HG02571 (cell line): ENCODE results near the gene ENDOU.
A peak's percentile ranks its signal among the peaks of the same experiment; 100 is the strongest.

Experiments used
- ATAC-seq: cut with Tn5 transposase; IDR thresholded peaks from one replicate; pipeline ENCODE4 v1.9.1; 2021; ENCODE audit warnings: mild to moderate bottlenecking, moderate library complexity; ENCODE audit not compliant: unreplicated experiment

Gene ENDOU

DNA sequence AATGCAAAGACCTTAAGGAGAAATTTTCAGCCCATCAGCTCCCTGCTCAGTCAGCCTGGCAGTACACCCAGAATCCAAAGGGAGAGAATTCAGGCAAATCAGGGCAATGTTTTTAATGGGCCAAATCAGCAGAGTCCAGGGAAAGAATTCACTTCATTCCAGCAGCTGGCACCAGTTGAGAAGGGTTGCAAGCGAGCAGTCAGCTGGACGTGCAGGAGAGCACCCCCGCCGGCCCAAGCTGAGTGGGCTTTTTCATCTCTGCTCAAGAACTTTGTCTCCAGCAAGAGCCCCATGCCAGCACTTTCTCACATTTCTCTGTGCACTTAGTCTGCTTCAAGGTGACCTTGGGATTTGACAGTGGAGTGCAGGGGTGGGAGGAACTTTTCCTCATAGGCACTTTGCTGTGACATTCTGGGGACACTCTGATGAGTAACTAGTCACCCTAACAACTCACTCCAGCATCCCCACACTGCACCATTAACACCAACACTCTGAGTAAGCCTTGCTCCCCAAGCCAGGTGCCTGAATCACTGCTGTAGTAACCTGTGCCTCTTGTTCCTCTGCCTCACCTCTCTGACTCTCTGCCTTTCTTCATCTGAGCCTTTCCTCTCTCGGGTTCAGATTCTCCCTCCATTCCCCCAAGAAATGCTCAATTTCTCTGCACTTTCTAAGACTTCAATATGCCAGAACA lies 2.2 kb downstream of the ENDOU start:
- no peak for ATAC-seq

DNA sequence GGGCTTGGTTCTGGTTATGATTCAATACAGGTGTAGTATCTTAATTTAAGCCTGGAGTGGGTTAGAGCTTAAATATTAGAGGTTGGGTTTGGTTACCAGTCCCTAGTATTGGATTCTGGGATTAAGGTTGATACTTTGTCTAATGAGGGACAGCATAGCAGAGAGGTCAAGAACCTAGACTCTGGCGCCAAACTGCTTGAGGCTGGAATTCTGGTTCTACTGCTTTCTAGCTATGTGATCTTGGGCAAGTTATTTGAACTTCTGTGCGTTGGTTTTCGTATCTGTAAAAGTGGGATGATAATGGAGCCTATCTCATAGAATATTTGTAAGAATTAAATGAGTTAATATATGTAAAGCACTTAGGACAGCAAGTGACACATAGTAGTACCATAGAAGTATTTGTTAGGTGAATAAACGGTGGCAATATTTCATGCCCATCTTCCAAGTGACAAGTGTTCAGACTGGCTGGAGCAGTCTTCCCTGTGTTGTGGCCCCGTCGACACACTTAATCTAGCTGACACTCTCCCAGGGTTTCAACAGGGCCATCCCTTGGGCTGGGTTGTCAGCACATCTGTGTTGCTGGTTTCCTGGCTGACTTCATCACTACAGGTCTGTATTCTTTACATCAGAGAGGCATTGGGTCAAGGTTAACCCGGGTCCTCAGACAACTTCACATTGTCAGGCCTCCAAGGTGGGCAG lies 3.0 kb downstream of the ENDOU start:
- no peak for ATAC-seq

DNA sequence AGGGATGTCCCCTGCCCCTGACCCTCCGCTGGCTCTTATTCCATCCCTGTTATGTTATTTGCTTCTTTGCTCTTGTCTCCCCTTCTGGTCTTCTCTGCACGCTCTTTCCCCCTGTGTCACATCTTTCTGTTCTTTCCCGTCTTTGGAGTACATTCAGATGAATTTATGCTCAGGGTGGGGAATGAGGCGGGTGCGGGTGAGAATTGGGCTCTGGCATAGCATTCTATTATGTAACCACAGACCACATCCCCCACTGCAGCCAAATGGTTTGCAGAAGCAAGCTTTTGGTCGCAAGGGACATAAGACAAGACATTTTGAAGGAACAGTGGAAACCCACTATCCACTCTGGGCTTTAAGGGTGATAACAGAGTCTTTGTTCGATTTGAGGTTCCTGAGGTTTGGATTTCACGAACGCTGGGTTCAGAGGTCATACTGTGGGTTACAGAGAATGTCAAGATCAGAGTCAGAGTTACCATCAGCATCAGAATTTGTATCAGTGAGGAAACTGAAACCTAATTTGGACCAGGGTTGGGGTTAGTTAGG lies 3.8 kb downstream of the ENDOU start:
- ATAC-seq, result no peak

DNA sequence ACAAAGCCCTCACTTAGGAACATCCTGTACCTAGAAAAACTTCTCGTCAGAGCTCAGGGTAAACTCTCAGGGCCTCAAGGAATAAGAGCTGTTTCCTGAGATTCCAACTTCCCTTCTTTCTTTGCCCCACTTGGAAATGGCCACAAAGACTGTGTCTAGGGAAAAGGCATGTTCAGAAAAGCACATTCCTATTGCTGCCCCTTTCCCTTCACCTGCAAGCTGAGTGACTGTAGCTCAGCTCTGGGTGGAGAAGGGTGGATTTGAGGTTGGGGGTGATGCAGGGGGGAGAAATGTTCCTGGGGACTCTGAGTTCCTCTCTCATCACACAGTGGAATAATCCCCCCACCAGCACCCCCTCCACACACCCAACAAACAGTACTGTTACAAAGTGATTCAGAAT lies 6.8 kb downstream of the ENDOU start:
- no peak for ATAC-seq

DNA sequence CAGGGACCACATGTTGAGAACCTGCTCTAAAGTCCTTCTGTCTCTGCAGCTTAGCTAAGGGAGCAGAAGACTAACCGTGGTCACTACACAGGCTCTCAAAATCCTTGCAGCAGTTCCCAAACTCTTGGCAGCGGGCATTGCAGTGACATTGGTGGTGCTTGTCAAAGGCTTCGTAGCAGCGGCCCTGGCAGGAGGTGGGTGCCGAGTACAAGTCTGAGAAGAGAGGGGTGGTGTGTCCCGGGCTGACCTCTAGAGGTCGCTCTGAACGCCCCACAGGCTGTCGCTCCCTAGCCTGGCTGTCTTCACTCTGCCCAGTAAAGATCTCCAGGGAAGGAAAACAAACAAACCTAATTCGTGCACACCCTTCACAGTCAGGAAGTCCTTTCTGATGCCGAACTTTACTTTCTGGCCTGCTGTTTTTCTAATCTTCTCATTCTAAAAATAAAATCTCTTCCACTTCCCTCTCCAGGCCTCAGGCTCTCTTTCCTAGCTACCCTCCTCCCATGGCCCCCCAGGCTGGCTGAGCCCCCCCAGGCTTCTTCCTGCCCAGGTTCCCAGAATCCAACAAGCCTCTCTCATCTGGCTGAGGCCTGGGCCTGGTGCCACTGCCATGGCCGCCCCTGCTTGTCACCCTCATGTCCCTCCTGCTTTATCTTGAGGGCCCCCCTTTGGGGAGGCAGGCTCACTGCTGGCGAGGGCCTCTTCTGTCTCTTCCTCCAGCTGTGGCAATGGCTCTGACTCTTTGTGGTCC lies 7.7 kb downstream of the ENDOU start:
- no peak for ATAC-seq

DNA sequence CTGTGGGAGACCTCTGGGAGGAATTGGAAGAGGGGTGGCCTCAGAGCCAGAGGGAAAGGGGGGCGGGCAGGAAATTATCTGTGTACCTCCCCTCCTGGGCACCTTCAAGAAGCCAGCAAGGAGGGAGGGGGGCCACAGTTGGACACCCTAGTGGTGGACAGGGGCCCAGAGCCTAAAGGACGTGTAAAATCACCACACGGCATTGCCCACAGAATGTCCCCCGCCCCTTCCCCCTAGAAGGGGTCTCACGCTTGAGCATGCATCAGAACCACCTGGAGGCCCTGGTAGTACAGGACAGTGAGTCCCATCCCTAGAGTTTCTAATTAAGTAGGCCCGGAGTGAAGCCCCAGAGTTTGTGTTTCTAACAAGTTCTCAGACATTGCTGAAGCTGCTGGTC lies 8.2 kb downstream of the ENDOU start:
- ATAC-seq, result no peak

DNA sequence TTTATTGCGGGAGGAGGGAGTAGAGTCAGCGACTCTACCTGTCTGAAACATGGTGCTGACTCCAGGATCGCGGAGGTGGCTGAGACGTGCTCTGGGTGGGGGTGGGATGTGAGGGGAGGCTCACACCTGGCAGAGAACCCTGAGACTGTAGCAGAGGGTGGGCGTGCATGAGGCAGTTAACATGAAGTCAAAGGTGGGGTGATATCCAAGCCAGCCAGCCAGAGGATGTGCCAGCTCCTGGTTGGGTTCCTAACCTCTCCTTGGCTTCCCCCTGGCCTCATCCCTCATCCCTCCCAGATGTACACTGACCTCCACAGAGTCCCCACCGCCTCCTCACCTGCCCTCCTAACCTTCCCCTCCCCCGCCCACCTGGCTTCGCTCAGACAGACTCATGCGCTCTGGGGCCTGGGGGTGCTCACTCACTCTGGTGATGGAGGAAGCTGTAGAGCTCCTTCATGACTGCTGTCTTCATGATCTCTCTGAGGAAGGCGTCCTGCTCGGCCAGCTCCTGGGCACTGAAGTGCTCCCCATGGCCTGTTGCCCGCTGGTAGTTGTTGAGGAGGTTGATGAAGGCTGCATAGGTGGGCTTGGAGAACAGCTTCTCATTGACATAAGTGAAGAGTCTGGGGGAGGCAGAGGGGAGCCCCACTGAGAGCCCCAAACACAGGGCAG lies 9.3 kb downstream of the ENDOU start:
- no peak for ATAC-seq

DNA sequence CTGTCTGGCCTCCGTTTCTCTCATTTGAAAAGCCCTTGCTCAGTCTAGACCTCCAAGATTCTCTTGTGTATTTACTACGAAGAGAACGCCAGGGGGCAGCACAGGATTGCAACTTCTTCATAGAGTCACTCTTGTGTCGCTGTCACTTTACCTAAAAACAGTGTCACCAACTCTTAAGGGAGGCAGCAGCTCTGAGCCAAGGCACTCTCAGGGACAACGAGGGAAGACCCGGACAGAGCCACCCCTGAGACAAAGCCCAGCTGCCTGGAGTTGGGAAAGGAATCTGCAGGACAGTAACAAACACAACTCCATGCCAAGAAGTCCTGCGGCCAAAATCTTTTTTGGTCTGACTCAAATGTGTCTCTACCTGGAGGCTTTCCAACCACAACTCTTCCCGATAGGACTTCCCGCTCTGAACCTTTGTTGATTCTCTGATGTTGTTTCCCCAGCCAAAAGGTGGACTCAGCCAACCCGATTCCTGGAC lies 9.9 kb downstream of the ENDOU start:
- peak; percentile 71 for ATAC-seq

DNA sequence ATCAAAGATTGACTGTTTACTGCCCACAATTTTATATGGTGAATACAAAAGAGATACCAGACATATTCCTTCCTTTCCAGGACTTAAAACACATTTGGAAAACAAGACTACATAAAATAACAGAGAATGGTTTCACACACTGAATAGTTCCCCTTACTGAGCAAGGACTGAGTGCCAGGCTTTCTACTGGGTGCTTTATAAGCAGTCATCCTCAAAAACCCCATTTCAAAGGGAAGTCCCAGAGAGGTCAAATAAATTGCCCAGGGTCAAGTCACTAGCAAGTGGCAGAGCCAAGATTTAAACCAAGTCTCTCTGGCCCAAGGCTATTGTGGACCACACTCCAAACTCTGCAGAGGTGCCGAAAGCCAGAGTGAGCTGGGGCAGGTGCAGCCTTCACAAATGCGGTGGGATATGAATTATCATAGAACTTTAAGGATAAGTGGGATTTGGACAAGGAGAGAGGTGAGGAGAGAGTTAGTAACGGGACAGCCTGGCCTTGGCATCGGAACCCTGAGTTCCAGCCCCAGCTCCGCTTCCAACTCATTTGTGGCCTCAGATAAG lies 10.4 kb downstream of the ENDOU start:
- ATAC-seq, result no peak

DNA sequence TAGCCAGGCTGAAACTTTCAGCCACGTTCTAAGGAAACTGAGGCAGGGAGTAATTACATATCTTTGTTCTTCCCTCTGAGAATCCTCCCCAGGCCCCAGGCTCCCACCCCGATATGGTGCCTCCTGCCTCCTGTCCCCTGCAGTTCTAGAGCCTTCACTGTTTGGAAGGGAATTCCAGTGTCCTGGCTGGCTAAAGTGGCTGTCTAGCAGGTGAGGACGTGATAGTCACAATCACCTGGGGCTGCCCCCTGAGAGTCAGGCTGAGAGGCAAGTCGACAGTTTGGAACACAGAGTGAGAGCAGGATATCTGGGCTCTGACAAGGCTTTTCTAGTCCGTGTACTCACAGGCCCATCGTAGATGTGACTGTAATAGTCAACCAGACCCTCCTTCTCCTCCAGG lies 13.1 kb downstream of the ENDOU start:
- no peak for ATAC-seq

DNA sequence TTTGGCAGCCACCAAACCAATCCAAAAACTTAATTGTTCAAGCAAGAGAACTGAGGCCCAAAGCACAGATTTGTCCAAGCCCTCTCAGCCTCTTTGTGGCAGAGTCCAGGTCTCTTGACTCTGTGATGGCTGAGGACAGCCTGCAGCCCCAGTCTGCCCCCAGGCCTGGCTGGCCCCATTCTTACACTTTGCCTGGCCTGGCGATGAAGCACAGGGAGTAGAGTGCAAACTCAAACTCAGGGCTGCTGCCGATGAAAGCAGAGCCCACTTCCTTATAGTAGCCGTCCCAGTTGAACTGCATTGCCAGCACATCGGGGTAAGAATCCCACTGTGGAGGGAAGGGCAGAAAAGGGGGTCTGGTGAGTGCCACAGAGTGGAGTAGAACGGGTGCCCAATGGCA lies 13.8 kb downstream of the ENDOU start:
- no peak for ATAC-seq

DNA sequence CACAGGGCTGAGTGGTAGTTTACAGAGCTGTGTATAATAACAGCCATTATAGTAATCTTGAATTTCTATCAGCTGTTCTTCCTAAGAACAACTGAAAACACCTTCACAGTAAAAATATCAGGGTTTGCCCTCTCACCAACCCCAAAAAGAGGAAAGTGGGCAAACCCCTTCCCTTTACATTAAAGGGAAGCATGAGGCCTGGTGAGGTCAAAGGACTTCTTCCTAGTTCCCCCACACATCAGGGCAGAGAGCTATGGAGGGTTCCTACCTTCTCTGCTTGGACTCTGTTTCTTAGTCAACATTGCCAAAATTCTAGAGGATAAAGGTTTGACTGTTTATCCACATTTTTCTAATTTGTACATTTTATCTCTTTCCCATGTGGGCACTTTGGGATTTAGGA lies 15.0 kb downstream of the ENDOU start:
- no peak for ATAC-seq

DNA sequence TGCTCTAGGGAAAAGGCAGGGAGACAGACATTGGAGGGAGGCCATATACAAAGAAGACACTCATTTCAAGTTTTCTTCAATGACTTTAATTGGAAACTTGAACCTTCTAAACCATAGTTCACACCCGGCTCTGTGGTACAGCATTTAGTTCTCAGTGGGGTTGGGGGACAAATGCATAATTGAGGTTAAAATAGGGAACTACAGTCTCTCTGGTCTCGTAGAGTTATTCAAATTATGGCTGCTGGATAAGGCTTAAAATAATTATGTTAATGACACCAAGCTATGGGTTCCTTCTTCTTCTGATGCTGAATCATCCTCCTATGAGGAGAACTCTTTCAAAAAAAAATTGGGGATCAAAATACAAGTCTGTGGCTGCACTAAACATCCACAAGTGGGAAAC lies 15.6 kb downstream of the ENDOU start:
- ATAC-seq, result no peak

DNA sequence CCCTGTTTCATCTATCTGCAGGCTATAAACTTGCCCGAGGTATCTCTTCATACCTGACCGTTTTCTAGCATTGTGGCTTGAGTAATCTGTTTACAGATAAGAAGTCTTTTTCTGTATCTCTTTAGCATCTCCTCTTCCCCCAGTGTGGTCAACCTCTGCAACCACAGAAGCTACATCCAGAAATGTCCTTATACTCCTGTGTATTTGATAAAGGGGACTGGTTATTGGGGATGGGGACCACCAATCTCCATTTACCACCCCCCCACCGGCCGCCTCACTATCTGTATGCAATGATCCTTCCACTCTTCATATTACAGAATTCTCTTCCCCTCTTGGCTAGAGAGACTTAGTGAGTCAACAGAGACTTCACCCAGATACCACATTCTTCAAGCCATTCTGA lies 16.1 kb downstream of the ENDOU start:
- no peak for ATAC-seq

DNA sequence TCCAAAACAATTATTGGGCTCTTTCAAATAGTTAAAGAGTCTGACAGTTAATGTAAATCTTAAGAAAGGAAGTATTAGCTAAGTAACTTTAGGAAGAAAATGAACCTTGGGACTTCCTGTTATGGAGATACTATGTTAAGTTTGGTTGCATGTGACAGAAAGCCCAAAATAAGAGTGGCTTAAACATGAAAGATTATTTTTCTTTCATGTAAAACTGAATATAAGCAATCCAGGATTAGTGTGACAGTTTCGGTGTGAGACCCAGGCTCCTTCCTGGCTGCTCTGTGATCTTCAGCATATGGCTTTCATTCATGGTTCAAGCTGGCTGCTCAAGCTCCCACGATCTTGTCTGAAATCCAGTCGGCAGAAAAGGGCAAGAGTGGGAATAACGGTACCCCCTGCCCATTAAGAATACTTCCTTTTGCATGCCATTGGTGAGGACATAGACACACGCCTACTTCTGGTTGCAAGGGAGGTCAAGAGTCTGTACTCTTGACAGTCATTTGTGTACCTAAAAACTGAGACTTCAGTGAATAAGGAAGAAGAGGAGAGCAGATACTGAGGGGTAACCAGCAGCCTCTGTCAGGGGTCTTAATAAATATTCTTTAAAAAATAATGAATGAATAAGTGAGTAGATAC lies 17.3 kb downstream of the ENDOU start:
- ATAC-seq, result no peak

DNA sequence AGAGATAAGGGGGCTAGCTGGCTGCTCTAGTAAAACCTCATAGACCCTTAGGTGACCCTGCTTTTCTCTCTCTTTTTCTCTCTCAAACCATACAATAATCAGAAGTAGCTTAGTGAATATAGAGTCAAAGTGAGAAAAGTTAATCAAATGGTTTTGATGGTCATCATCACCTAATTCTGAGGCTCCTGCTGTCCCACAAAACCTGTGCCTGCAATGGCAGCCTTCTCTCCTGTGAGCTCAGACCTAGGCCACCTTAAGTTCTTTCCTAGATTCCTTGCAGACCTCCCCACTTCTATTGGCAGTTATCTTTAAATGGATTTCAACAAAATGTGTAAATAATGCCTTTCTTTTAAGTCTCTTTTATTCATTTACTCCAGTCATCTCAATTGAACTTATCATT lies 17.9 kb downstream of the ENDOU start:
- ATAC-seq, result no peak

DNA sequence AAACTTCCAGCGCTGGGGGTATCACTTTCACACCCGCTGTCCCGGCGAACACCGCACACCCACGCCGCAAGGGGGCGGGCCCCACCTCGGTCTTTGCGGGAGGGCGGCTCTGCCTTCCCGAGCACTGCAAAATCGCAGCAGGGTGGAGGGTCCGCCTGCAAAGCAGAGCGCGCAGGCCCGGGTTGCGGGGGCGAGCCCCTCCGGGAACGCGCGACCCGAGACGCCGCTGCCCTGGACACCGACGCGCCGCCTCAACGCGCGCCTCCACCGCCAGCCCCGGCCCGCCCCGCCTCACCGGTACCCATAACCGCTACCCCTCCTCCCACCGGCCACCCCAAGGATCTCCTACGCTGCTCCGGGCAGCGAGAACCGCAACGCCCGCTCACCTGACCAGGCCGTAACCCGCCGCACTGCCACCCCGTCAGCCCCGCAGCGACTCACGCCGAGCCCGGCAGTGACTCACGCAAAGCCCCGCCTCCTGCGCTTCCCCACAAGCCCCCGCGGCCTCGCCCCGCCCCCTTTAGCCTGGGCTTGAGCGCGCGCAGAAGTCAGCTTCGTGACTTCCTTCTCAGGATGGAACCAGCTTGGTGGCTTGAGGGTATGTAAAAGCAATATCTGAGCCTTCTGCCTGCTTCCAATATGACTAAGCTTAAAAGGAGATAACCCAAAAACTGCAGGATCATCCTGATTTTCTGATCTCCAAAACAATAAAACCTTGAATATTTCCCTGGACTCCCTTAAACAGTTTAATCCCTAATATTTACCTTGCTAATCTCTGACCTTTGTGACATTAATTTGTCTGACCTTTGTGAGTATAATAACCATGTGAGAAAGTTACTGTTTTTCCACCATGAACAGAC lies 19.5 kb downstream of the ENDOU start, which contains the start of gene RPAP3:
Gene RPAP3, minus strand, starts transcription at position 465 of the 860 bp plus-strand sequence. CDS start 3,190 bp downstream, outside the sequence.
- peak; percentile 85 for ATAC-seq

DNA sequence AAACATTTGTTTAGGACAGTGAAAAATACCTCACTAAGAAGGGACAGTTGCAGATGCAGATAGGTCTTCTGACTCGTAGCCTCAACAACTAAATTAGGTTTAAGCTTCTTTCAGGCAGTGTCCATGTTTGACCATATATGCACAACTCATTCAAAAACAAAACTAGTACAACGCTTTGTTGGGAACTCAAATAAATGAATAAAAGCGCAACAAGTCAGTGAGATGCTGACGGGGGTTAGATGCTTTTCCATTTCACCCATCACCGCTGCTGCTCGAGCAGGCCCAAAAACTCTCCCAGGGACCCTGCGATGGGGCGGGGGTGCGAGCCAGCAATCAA lies 20.1 kb downstream of the ENDOU start:
- ATAC-seq, result no peak

DNA sequence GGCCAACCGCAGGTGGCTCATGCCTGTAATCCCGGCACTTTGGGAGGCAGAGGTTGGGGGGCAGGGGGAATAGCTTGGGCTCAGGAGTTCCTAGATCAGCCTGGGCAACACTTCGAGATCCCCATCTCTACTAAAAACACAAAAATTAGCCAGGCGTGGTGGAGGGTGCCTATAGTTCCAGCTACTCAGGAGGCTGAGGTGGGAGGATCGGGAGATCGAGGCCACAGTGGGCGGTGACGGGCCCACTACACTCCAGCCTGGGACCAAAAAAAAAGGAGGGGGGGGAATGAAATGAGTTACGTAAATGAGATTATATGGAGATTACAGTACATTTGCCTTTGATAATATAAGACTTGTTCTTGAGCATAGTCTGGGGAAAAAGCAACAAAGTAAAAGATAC lies 20.6 kb downstream of the ENDOU start:
- ATAC-seq, result no peak
